CD4-positive, alpha-beta T cell treated with Interleukin-12 subunit alpha and Interleukin-12 subunit beta, for 1 hour (primary cell): ENCODE measurements around the gene FHIT.

Source experiments
- DNase-seq: peaks from one replicate; pipeline ENCODE4 v3.0.0-alpha.2; 2020

The FHIT gene

DNA sequence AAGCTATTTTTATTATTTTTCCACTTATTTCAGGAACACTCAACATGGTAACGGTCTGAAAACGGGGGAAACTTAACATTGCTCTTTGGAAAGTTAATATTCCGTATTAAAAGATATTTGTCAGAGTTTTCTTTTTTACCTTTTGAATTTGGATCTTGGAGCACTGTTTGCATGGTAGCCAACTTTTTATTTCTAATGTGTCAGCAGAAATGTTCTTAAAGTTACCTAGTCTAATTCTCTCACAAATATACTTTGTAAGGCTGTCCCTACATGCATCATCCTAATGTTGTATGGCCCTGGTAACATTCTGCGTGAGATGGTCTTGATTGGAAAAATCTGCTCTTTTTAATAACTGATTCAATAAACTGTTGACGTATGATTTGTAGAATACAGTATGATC is 719.5 kb downstream of the FHIT start:
- DNase-seq, result no peak

DNA sequence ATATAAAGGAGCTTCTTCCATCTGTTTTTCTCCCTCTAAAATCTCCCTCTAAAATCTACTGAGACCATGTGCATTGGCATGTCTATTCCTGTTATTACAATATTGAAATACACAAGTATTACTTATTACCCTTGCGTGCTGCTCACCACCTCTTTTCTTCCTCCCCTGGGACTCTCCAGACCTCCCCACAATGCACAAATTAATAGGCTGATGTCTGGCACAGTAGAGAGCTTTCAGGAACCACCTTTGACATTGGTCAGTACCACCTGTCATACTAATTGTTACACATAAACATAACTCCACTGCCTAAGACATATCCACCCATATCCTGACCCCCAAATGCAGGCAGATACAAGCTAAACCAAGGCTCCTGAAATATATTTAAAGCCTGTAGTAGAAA is 722.6 kb downstream of the FHIT start:
- DNase-seq, result no peak

DNA sequence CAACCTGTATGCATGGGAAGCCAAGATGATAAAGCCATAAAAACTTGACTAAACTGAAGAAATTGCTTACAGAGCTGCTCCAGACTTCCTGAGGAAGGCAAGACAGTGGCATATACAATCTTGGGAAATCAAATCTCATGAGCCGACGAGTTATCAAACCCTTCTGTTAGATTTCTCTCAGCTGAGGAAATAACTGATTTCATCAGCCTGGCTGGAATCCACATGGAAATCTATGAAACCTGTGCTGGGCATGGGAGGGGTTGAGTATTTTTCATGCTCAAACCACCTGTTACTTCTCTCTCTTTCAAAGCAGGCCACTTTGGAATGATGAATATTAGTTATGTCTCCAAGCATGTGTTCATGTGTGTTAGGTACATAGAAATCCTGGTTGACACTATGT is 727.7 kb downstream of the FHIT start:
- DNase-seq, result no peak

DNA sequence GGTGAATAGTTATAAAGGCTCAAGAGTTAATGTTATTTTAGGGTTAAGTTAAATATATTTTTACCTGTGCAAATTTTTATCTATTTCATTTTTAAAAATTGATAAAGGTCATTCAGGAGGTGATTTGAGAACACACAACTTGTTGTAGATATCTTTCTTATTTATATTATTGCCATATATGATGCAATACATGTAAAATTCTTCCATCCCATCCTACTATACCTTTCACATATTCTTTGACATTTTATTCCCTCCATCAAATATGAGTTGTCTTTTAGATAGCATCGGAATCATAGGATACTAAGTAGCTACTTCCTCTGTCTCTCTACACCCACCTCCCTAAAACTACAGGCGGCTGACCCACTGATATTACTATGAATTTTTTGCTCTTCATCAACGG is 734.1 kb downstream of the FHIT start:
- no peak for DNase-seq

DNA sequence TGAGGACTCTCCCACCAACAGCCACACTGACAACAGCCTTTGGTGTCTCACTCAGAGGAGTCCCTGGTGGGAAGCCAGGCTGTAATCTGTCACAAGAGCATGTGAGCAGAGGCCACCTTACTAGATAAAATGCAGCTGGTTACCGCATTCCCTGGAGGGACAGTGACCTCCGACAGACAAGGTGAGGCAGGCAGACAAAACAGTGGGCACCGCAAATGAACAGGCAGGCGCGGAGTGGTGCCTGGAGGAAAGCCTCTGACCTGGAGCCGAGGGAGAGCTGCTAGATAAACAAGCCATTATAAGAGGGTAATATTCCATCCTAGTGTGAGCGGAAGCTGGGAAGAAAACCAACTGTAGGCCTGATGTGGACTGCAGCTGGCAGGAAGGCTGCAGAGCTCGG is 736.4 kb downstream of the FHIT start:
- DNase-seq, result no peak

DNA sequence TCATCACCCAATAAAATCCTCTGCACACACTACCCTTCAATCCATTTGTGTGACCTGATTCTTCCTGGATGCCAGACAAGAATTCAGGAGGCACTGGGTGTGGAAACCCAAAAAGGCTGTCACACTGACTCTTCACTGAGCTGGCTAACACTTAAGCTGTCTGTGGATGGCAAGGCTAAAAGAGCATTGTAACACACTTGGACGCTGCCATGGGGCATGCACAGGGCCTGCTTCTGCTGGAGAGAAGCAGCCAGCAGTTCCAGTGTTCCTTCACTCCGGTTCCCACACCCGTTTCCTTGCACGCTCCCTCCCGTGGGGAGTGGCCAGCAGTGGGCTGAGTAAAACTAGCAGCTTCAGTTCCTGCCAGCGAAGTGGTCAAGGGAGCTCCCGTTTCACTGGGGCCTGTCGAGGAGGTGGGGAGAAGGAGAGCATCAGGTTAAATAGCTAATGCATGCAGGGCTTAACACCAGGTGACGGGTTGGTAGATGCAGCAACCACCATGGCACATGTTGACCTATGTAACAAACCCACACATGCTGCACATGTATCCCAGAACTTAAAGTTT is 737.1 kb downstream of the FHIT start:
- DNase-seq, result no peak

DNA sequence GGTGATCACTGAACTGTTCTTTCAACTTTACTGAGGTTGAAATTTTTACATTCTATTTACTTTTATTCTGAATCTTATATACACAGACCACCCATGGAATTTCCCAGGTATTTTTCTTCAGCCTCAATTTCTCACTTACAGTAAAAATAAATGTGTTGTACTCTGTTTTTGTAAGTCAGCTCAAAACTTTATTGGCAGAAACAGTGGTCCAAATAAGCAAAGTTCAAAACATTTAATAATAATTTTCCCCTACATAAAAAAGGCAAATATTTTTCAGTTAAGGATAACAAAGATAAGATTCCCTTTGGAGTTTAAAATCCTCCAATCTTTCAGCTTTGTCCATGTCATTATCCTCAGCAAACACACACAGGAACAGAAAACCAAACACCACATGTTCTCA is 738.0 kb downstream of the FHIT start:
- DNase-seq, result no peak

DNA sequence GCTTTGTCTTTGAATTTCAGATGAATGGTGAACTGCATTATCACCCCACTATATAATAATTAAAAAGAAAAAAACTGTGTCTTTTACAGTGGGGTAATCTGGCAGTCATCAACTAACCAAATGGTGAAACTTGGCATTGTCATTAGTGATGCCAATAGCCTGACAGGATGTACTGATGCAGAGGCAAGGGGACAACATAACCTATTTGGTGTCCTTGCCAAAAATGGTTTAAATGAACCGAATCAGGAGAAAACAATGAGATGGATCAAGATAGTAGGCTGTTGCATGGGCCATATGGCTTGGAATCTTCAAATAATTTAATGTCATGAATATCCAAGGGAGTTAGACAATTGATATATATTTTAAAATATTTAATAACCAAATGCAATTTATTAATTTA is 738.7 kb downstream of the FHIT start:
- DNase-seq, result no peak

DNA sequence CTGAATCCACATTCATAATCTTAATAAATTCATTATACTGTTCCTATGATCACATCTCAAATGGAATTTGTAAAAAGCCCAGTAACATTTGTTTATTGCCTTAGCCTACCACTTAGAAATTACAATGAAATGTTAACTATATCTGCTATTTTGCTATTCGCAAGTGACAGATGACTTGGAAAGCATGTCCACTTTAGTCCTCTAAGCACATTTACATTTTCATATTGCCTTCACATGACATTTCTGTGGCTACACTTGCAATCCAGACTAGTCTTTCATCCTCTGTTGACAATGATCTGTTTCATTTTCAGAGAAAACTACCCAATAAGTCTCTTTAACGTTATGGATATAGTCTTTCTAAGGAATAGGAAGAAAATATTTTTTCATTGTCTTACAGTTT is 741.8 kb downstream of the FHIT start:
- DNase-seq, result no peak

DNA sequence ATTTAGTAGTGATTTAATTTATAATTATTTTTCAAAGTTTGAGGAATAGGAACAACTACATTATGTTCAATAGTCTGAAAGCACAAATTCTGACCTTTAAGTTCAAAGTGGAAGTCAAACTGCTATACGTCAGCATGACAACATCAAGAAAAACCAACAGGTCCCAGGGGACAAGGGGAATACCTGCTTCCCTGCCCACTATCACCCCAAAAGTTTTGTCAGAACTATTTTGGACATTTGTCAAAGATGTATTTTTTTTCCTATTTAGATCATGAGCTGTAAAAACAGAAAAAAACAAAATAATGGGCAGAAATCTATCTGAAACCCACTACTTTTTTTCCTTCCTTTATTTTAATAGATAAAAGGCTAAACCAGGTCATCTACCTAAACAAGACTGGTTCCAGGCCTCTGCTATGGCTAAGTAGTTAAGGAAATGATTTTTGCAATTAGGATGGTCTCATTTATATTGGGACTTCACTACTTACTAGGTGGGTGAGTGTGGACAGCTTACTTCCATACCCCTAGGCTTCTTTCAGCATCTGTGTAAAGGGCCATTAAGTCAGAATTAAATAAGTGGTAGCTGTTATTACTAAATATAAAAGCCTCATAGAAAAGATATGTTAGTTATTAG is 746.3 kb downstream of the FHIT start:
- DNase-seq, result no peak

DNA sequence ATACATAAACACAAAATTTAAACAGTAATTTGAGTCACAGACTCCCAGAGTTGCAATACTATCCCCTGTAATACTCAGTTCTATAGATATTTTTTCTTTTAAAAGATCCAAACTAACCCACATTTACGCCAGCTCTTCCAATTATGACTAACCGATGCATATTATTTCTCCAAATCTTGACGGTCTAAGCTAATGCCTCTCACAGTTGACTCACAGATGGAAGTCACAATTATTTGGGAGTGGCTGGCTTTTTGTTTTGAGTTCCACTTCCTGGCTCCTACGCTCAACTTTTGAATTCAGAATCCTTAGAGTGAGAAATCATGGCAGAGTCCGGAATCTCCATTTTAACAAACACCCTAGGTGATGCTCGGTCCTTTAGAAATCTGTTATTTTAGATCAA is 749.9 kb downstream of the FHIT start:
- DNase-seq, result no peak

DNA sequence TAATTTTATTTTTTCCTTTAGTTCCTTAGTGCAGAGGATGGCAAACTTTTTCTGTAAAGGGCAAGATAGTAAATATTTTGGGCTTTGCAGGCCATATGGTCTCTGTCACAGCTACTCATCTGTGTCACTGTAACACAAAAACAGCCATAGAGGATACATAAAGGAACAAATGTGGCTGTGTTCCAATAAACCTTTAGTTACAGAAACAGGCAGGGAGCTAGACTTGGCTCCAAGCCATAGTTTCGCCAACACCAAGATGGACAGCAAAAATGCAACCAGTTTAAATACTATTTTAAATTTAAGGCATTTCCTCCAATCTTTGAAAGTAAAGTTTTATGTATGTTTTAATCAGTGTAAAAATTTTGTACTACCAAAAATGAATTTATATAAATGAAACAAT is 753.4 kb downstream of the FHIT start:
- DNase-seq, result no peak

DNA sequence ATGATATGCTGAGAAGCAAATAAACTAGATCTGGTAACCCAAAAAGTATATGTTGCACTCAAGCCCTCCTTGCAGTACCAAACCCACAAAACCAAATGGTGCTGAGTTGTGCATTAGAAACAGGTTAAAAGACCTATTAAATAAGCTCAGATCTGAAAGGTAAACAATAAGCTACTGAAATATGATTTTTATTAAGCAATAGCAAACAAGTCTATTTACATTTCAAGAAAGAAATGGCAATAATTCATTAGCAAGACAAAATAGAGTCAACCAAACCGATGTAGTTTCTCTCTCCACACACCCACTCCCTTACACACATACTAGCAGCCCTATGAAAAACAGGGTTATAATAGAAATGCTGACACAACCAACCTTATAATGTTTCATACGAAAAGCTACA is 760.3 kb downstream of the FHIT start:
- DNase-seq, result no peak

DNA sequence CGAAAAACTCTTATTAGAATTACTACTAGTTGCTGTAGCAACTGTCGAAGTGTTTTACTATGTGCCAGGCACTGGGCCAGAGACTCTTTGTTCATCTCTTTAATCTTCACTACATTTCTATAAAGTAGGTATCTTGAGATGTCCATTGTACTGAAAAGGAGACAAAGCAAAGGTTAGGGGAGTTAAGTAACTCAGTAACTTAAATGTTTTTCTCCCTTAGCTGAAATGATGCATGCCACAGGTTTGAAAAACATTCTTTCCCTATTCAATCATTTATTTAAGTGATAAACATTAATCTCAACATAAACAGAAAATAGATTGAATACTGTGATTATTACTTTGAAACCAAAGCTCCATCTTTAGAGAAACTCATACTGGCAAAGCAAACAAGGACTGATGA is 776.2 kb downstream of the FHIT start:
- no peak for DNase-seq

DNA sequence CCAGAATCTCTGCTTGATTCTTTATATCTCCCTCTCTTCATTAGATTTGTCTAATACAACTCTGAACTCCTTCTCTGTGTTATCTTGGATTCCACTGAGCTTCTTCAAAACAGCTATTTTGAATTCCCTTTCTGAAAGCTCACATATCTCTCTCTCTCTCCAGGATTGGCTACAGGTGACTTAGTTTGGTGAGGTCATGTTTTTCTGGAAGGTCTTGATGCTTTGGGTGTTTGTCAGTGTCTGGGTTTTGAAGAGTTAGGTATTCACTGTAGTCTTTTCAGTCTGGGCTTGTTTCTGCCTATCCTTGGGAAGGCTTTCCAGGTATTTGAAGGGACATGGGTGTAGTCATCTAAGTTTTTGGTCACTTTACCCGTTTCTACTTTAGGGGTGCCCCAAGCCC is 781.8 kb downstream of the FHIT start:
- DNase-seq, result no peak

DNA sequence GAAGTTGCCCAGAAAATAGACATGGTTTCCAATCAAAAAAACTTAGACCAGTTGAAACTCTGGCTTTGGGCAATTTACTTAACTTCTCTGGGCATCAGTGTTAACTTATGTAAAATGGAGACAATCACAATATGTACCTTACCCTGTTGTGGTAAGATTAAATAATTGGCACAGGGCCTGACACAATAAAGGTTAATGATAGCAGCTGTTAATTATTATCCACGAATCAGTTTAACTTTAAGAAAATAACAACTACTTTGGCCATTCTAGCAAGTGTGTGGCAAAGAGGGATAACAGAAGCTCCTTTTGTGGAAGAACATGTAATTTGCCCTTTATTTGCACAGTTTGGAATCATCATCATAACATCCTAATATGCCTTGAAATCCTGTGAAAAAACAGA is 787.6 kb downstream of the FHIT start:
- DNase-seq, result no peak

DNA sequence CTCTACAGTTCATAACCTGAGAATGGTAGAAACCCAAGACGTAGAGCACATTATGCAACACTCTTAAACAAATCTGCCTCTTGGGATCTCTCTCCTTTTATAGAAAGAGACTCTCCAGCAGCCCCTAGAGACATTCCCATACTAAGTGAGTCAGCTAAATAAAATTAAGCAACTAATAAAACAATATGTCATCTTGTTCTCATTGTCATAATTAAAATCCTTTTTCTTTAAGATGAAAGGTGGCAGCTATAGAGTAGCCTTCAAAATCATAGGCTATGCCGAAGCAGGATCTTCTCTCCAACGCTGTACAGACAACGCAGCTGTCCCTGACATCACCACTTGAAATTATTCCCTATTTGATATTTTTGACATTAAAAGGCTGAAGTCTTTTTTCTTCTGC is 790.0 kb downstream of the FHIT start:
- DNase-seq, result no peak

DNA sequence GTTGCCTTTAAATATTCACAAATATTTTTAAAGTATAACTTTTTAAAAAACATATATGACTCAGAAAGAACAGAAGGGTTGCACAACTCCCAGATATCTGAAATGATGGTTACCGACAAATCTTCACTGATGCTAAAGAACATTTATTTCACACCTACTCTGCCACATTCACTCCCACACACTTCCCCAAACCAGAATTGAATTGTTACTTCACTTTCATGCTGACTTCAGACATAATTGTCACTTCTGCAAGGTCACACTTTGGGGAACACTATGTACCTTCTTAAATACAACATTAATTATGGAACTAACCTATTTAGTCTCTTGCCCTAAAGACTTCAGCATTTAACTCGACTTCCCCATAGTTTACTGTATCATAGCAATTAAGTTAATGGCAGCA is 795.1 kb downstream of the FHIT start:
- no peak for DNase-seq

DNA sequence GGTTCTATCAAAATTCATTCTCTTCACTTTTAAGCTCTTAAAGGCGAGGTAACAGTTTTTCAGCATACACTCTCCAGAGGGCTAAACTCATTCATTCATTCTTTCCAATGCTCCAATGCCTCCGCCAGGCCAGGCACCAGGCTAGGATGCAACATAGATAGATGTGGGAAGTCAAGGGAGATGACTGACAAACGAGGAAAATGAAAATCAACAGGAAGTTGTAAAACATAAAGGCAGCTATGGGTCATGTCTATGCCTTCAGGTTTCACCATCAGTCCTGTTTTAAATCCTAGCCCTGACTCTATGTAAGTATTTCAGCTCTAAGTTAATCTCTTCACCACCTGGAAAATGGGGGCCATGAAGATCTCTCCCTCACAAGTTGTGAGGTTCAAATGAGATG is 797.9 kb downstream of the FHIT start:
- DNase-seq, result no peak

DNA sequence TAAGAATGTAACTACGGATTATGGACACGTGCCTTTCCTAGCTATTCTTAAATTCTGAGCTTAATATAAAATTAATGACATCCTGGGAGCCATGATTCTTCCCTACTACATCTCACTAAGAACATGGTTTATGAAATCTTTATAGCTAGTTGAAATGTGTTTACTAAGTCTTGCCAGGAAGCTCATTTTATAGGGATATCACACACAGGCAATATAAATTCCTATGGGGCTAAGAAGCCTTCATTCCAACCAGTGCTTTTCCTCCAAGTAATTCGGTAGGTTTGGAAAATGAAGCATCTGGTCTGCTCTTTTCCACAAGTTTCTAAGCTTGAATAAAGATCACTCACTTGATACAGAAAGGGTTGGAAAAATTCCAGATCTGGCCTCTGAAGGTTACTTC is 802.6 kb downstream of the FHIT start:
- DNase-seq, result no peak

DNA sequence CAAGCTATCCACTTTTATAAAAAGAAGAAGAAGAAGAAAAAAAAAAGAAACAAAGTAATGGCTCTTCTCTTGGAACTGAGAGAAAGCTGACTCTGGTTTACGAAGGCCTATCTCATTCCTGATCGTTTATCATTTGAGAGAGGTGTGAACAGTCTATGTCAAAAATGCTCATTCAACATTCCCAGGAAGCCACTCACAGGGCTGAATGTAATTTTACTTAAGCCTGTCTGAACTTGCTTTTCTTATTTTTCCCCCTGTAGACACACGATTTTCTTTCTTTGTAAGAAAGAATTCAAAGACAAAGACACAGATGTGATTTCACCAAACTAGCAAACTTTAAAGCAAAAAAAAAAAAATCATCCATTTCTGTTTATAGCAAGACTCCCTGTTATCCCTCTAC is 805.8 kb downstream of the FHIT start:
- no peak for DNase-seq

DNA sequence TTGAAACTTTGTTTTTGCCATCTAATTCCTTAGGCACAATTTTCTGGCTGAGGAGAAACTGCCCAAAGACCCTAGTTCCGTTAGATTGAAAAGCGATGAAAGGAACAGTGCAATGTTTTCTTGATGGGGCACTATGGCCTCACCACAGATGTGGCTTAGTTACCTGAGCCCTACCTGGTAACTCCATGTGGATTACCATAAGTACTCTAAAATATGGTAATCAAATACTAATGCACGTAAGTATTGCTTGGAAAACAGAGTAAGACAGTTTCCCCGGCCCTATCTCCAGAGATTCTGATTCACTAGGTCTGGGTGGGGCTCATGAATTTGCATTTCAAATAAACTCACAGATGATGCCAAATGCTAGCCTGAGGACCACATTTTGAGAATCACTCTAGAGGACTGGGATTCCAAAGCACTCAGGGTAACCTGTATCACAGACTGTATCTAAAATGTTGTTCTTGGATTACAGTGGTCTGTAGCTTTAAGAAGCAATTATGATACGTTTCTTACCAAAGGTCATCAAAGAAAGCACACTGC is 806.3 kb downstream of the FHIT start:
- no peak for DNase-seq

DNA sequence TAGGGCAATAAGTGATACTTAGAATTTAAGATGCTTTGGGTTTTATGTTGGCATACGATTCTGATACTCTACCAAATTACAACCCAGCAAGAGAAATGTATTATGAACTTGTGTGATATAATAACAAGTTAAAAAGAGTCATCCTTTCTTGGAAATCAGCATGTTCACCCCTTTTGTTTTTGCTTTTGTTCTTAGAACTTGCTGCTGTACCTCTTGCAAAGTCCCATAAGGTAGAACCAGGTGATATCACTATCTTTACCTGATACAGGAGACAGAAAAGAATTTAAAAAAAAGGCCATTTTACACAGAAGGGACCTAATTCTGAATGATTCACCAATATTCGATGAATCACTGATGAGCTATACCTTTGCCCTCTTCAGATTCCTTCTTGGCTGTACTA is 810.4 kb downstream of the FHIT start:
- no peak for DNase-seq

DNA sequence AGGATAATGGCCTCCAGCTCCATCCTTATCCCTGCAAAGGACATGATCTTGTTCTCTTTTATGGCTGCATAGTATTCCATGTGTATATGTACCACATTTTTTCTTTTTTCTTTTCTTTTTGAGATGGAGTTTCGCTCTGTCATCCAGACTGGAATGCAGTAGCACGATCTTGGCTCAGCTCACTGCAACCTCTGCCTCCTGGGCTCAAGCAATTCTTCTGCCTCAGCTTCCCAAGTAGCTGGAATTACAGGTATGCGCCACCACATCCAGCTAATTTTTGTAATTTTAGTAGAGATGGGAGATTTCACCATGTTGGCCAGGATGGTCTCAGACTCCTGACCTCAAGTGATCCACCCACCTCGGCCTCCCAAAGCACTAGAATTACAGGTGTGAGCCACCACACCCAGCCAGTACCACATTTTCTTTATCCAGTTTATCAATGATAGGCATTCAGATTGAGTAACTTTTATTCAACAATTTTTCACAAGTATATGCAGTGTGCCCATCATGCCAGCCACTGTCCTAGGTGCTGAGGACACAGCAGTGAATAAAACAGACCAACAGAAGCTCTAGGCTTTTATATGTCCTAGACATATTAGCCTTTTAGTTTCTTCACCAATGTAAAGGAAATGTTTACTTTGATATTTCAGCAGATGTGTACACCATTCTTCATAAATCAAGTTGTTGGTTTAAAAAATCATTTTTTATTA is 815.2 kb downstream of the FHIT start:
- no peak for DNase-seq

DNA sequence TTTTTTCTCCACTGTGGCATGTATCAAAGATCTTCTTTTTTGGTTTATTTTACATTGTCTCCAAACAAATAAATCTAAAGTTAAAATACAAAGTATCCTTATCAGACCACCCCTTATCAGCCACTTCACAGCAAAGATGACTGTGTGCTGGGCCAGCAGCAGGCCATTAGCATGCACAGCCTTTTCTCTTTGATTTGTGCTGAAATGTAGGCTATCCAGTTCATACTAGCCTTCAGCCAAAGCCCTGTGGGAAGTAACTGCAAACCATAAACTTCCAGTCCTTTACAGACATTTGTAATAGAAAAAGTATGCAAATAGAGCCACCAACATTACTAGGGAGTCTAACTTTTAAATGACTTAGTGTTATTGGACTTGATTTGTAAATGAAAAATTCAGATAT is 816.3 kb downstream of the FHIT start:
- no peak for DNase-seq
